ENCODE data around the gene HDAC4. TPM values are rescaled to one million over a fixed set of nuclear protein-coding genes. Genes with fewer than 3 reads are reported as not detected.

The HDAC4 gene
- polyA plus RNA-seq, 1 donor (not counting 4 experiments of a cell fraction or from before 2014, with no cell fraction given), result 2.9 TPM

DNA sequence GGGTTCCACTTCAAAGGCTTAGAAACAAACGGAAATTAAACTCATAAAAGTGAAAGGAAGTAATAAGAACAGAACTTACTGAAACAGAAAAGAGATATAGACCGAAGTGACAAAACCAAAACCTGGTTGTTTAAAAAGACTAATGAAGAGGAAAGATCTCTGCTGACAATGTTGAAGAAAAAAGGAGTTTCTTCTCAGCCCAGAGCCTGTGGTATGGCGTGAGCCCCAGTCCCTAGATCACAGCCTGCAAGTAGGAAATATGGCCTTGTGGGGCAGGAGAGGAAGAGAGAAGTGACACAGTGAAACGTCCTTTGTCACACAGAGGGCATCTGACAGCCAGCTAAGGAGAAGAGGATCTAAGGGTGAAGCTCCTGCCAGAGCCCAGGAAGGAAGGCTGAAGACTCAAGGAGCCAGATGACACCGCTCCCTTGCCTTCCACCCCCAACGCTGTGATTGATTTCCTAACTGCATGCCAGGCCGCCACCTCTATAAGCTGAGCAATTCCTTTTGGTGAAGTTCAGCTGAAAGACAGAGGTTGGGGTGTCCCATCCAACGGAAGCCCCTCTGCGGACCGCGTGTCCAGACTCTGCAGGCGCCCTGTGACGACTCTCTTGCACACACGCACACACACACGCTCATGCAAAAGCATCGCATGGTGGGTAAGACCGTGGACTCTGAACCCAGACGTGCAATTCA is 141.1 kb downstream of the HDAC4 start:
- H3K27me3 ChIP-seq (ENCODE audit: control insufficient read depth, extremely low read depth, insufficient read depth, low read length), result no peaks in the 10 kb centered on the region
- H3K27ac ChIP-seq (ENCODE audit: control insufficient read depth, insufficient read depth, low read length), result no peak overlapping the region
- DNase-seq (ENCODE audit: low read depth, low spot score), result no peak
- no peak overlapping the region for H2AFZ ChIP-seq (ENCODE audit: control insufficient read depth, low read length)
- no peak for FAIRE-seq
- H3K4me2 ChIP-seq (ENCODE audit: control insufficient read depth, extremely low read depth, insufficient read depth, low read depth, low read length), result no peak overlapping the region
- peaks cover 11% of the 10 kb centered on the region for H3K4me1 ChIP-seq (ENCODE audit: control insufficient read depth, extremely low read depth, insufficient read depth, low read length)
- H3K79me2 ChIP-seq (ENCODE audit: control insufficient read depth, insufficient read depth, low read length), result peaks cover 1% of the 10 kb centered on the region
- no peak overlapping the region for H3K4me3 ChIP-seq (ENCODE audit: control insufficient read depth in 2 of 3, extremely low read depth in 1 of 3, insufficient read depth in 2 of 3, low read depth in 1 of 3, low read length in 3 of 3)
- H3K36me3 ChIP-seq (ENCODE audit: control insufficient read depth in 2 of 2, extremely low read depth in 1 of 2, insufficient read depth in 2 of 2, low read length in 2 of 2), result no peaks in the 10 kb centered on the region
- no peaks in the 10 kb centered on the region for H3K9me1 ChIP-seq (ENCODE audit: control insufficient read depth, extremely low read depth, insufficient read depth, low read length)
- dilution Hi-C loops (cut with MboI; ENCODE audit: extremely low pct_ligation_motif_present, low sequenced_read_pairs), result no loop called here
- no peaks in the 10 kb centered on the region for H3K9me3 ChIP-seq (ENCODE audit: control insufficient read depth, low read depth, low read length)
- TF ChIP-seq, protein P1, sequence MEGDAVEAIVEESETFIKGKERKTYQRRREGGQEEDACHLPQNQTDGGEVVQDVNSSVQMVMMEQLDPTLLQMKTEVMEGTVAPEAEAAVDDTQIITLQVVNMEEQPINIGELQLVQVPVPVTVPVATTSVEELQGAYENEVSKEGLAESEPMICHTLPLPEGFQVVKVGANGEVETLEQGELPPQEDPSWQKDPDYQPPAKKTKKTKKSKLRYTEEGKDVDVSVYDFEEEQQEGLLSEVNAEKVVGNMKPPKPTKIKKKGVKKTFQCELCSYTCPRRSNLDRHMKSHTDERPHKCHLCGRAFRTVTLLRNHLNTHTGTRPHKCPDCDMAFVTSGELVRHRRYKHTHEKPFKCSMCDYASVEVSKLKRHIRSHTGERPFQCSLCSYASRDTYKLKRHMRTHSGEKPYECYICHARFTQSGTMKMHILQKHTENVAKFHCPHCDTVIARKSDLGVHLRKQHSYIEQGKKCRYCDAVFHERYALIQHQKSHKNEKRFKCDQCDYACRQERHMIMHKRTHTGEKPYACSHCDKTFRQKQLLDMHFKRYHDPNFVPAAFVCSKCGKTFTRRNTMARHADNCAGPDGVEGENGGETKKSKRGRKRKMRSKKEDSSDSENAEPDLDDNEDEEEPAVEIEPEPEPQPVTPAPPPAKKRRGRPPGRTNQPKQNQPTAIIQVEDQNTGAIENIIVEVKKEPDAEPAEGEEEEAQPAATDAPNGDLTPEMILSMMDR (optimal IDR thresholded peaks at IDR 0.05 in 1 of 3, IDR thresholded peaks at IDR 0.05 in 1 of 3, conservative IDR thresholded peaks at IDR 0.05 in 1 of 3; ENCODE audit: extremely low read depth in 1 of 3, insufficient read depth in 2 of 3, low read length in 3 of 3), result no peak
- no peak for TF ChIP-seq EZH2 (IDR thresholded peaks at IDR 0.05; ENCODE audit: low read length)
- no peaks in the 10 kb centered on the region for H4K20me1 ChIP-seq (ENCODE audit: control insufficient read depth, extremely low read depth, insufficient read depth, low read length)
- H3K9ac ChIP-seq (ENCODE audit: control insufficient read depth, extremely low read depth, insufficient read depth, low read length), result no peak overlapping the region

GRCh38 chr2:239259173-239259572 is 141.6 kb downstream of the HDAC4 start:
- FAIRE-seq (no peak), DNase-seq (ENCODE audit: low read depth, low spot score) (no peak)
- Histone ChIP-seq H4K20me1 (ENCODE audit: control insufficient read depth, extremely low read depth, insufficient read depth, low read length) (no peaks in the 10 kb centered on the region), H3K4me2 (ENCODE audit: control insufficient read depth, extremely low read depth, insufficient read depth, low read depth, low read length) (no peak overlapping the region), H3K27ac (ENCODE audit: control insufficient read depth, insufficient read depth, low read length) (no peak overlapping the region), H3K27me3 (ENCODE audit: control insufficient read depth, extremely low read depth, insufficient read depth, low read length) (no peaks in the 10 kb centered on the region), H3K9me3 (ENCODE audit: control insufficient read depth, low read depth, low read length) (no peaks in the 10 kb centered on the region), H3K9me1 (ENCODE audit: control insufficient read depth, extremely low read depth, insufficient read depth, low read length) (no peaks in the 10 kb centered on the region), H3K9ac (ENCODE audit: control insufficient read depth, extremely low read depth, insufficient read depth, low read length) (no peak overlapping the region), H3K79me2 (ENCODE audit: control insufficient read depth, insufficient read depth, low read length) (peaks cover 1% of the 10 kb centered on the region), H2AFZ (ENCODE audit: control insufficient read depth, low read length) (no peak overlapping the region), H3K4me1 (ENCODE audit: control insufficient read depth, extremely low read depth, insufficient read depth, low read length) (peaks cover 7% of the 10 kb centered on the region), H3K4me3 (ENCODE audit: control insufficient read depth in 2 of 3, extremely low read depth in 1 of 3, insufficient read depth in 2 of 3, low read depth in 1 of 3, low read length in 3 of 3) (no peak overlapping the region), H3K36me3 (ENCODE audit: control insufficient read depth in 2 of 2, extremely low read depth in 1 of 2, insufficient read depth in 2 of 2, low read length in 2 of 2) (no peaks in the 10 kb centered on the region)
- no peak for TF ChIP-seq EZH2 (IDR thresholded peaks at IDR 0.05; ENCODE audit: low read length)
- TF ChIP-seq, protein P1 (optimal IDR thresholded peaks at IDR 0.05 in 1 of 3, IDR thresholded peaks at IDR 0.05 in 1 of 3, conservative IDR thresholded peaks at IDR 0.05 in 1 of 3; ENCODE audit: extremely low read depth in 1 of 3, insufficient read depth in 2 of 3, low read length in 3 of 3), result no peak
- dilution Hi-C loops (cut with MboI; ENCODE audit: extremely low pct_ligation_motif_present, low sequenced_read_pairs), result no loop called here
